Epithelial cell of proximal tubule (primary cell): ENCODE results near the gene RAP2A. TPM values are rescaled to one million over a fixed set of nuclear protein-coding genes. Genes with fewer than 3 reads are reported as not detected.

ENCODE experiments used
- DNase-seq: peaks from one replicate; pipeline ENCODE4 v3.0.0-alpha.2; 2011; ENCODE audit warnings: low read depth
- H3K4me3 ChIP-seq: 2 replicates; pipeline ENCODE4 v1.5.1; 2011; ENCODE audit warnings: low read depth, mild to moderate bottlenecking, low read length
- CTCF ChIP-seq: conservative IDR thresholded peaks from 2 replicates; pipeline ENCODE4 v1.5.1; 2012; ENCODE audit warnings: low read depth, mild to moderate bottlenecking, low read length
- total RNA-seq: library from RNA; depleted of rRNA; stranded (reverse); fragments of >200 nt; gene quantifications from 2 replicates; pipeline ENCODE4 v1.2.3, GENCODE V29; 2015

RAP2A gene
- total RNA-seq, 1 donor from 2014 or later, result 12.9 TPM

GRCh38 chr13:97517967-97518366 lies 84.0 kb downstream of the RAP2A start:
- no peak overlapping the region for H3K4me3 ChIP-seq
- TF ChIP-seq CTCF, result no peak
- DNase-seq, result no peak

Other genes starting within 250 kb of the RAP2A start
- 28.8 and 51.5 TPM in 2 replicates for gene MBNL2, start 211.8 kb upstream of the RAP2A start, total RNA-seq